Femur (tissue), 1 donor: ENCODE data around the gene NSG2.
A peak's percentile ranks its signal among the peaks of the same experiment; 100 is the strongest.
"Not testable (repeated sequence)": the region's sequence is repeated elsewhere in the genome, so short reads cannot be mapped to it uniquely, and the experiment has no call there.

Experiments
- DNase-seq: peaks from one replicate; pipeline ENCODE4 v3.0.0-alpha.2; 2017

Gene NSG2

GRCh38 chr5:174045470-174046025 lies at the start of gene NSG2:
NSG2 (plus strand) TSS chr5:174045706; CDS start chr5:174046756, 1,050 bp downstream.
- peak; percentile 93 for DNase-seq

DNA sequence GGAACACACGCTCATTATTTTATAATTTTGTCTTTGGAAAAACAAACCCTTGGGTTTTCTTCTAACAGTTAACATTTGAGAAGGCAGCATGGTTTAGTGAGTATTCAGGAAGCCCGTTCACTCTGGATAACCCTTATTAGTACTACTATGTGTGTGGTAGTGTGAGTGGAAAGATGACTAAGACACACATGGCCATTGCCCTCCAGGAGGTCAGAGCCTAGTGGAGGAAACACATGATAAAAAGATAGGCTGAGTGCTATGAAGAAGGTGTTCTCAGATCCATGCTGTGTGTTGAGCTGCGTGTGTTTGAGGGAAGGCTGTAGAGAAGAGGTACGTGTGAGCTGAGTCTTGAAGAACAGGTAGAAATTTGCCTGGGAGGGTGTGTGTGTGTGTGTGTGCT lies 48.2 kb upstream of the NSG2 start:
- DNase-seq: no peak

- DNase-seq: no peak
These were observed 47.0 kb upstream of the NSG2 start for GRCh38 chr5:173998531-173998930.

- no peak for DNase-seq
These were observed 45.4 kb upstream of the NSG2 start for GRCh38 chr5:174000076-174000475.

DNA sequence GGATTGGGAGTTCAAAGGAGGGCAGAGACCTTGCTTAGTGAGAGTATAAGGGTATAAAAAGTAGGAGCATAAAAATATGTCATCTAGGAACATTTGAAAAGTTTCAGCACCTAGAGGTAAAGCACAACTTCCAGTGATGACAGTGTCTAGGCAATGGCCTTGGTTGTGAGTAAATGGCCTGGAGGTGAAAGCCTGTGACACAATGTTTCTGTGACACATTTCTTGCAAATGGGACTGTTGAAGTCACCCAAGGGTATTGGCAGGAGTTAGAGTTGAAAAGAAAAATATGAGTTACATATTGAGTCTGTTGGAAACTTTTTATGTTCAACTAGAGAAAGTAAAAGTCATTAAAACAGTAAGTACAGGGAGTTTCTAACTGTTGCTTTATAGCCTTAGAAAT lies 41.7 kb upstream of the NSG2 start:
- no peak for DNase-seq

- no peak for DNase-seq
These were observed 36.6 kb upstream of the NSG2 start for GRCh38 chr5:174008922-174009321.

DNA sequence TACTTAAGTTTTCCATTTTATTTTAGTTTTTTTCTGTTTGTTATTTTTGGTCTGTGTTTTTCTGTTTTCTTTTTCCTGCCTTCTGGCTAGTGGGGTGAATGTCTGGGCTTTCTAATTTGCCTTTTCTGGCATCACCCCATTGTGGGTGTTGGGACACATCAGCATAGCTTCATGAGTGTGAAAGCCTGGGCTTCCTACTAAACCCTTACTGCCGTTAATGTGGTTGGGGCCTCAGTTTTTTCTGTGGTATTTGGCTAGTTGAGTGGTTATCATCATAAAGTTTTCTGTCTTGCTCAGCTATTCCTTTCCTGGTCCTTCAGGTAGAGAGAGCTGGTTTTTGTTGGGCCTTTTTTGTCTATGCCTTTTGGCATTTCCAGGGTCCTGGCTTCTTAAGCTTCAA lies 35.1 kb upstream of the NSG2 start:
- DNase-seq: no peak

GRCh38 chr5:174011441-174011840 lies 34.1 kb upstream of the NSG2 start:
- no peak for DNase-seq

GRCh38 chr5:174020069-174020927 lies 25.2 kb upstream of the NSG2 start:
- DNase-seq: not testable (repeated sequence)

- DNase-seq: no peak
These were observed 24.6 kb upstream of the NSG2 start for GRCh38 chr5:174020928-174021304.

DNA sequence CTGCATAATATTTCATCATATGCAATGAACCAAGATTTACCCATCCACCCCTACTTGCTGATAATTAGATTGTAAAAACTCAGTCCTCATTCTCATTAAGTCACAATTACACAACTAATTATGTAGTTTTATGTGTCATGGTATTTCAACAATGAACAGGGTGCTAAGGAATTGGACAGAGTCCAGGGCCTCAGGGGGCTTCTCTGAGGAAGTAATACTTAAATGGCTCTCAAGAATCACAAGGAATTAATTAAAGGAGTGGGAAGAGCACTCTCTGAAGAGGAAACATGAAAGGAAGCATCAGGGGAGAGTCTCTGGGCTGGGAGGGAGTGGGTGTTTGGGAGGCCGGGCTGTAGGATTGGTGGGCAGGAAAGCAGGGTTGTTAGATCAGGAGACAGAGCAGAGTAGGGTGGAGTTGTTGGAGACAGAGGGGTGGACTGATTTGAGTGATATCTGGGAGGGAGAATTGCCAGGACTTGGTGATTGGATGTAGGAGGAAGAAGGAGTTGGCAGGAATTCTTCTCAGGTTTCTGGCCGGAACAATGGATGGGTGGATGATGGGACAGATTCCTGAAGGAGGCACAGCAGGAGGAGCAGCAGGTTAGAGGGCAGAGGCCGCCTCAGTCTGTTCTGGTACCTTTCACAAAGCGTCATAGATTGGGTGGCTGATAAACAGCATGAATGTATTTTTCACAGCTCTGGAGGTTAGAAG lies 23.0 kb upstream of the NSG2 start:
- no peak for DNase-seq

DNA sequence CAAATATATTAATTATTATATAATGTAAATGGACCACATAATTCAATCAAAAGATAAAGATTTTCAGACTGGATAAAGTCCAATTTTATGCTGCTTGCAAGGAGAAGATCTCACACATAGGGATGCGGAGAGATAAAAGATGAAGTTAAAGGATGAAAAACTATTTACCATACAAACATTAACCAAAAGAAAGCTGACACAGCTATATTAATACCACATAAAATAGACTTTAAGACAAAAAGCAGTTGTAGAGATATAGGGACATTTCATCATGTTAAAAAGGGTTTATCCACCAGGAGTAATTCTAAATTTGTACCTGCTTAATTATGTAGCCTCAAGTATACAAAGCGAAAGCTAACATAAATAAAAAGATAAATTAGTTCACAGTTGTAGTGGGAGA lies 15.2 kb upstream of the NSG2 start:
- no peak for DNase-seq

- DNase-seq: no peak
These were observed 846 bp upstream of the NSG2 start for GRCh38 chr5:174044466-174045254.

DNA sequence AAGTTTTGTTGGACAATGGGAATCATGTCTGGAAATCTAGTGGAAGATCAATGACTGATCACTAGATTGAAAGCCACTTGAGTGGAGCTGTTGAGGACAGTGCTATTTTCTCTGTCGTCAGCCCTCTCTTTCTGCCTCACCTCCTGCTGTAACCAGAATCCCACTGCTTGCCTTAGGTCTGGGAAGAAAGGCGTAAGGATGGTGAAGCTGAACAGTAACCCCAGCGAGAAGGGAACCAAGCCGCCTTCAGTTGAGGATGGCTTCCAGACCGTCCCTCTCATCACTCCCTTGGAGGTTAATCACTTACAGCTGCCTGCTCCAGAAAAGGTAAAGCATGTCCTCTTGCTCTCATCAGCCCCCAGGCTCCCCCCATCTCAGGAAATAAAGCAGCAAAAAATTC lies 1.1 kb downstream of the NSG2 start:
- DNase-seq: no peak

DNA sequence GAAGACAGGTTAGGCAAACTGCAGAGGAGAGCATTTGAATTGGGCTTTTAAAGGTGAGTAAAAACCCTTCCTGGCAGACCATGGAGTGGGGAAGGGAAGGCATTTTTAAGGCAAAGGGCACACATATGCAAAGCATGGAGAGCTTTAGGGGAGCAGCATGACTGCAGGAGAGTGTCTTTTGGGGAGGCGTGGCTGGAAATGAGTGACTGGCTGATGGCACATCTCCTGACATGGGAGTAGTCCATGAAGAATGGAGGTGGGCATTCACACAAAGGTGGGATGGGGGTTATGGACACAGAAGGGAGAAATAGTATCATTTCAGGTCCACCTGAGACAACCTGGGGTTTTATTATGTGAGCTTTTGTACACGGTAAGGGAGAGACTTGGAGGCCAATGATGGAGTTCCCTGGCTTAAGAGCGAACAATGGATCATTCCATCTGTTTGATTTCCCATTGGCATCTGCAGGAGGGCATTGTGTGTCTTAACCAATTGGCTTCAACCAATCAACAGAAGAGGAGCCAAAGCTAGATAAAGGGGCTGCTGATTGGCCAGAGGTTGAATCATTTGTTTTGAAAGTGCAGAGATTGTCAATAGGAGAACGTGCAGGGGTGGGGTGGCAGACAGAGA lies 2.1 kb downstream of the NSG2 start:
- DNase-seq: no peak

DNA sequence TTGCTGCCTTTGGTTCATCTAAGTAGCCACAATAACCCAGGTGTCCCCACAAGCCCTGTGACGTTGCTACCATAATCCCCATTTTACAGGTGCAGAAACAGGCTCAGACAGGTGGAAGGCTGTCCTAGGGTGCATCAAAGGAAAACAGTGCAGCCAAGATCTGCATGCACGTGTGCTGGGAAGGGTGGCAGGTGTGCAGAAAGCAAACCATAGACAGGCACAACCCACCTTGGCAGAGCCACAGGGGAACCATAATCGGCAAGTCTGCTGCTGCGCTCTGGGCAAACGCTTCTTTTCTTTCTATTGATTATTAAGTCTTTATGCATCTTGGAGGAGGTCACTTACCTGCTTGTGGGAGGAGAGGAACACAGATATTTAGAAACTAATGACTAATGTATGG lies 7.1 kb downstream of the NSG2 start:
- no peak for DNase-seq

GRCh38 chr5:174053905-174054304 lies 8.4 kb downstream of the NSG2 start:
- no peak for DNase-seq

- no peak for DNase-seq
These were observed 10.8 kb downstream of the NSG2 start for GRCh38 chr5:174056064-174056847.

GRCh38 chr5:174057206-174057605 lies 11.7 kb downstream of the NSG2 start:
- no peak for DNase-seq

GRCh38 chr5:174058433-174059122 lies 13.1 kb downstream of the NSG2 start:
- DNase-seq: no peak

- DNase-seq: no peak
These were observed 13.7 kb downstream of the NSG2 start for GRCh38 chr5:174059247-174059646.
